Activated naive CD8-positive, alpha-beta T cell treated with anti-CD3 and anti-CD28 coated beads, Interleukin-2, amount 10 ng/mL, durations not matched to agents 7 days and 5 days (primary cell): ENCODE data around the gene QRICH2. TPM values are rescaled to one million over a fixed set of nuclear protein-coding genes. Genes with fewer than 3 reads are reported as not detected.

Source experiments
- ATAC-seq: fragments of 150-1000 bp; cut with Tn5 transposase; one replicate; pipeline ENCODE4 v1.10.0; 2021; ENCODE audit warnings: low read depth, moderate library complexity
- POLR2A ChIA-PET: fragments of 350-600 bp; sonication (Branson Sonifier 250); formaldehyde crosslinking; loops from one replicate; lab custom pipeline; 2021; ENCODE audit warnings: antibody characterized with exemption; lab: Charles Lee
- DNase-seq: peaks from one replicate; pipeline ENCODE4 v3.0.0; 2021
- H3K27ac Mint-ChIP-seq: one replicate; pipeline ENCODE4 v1.8.0; 2022; ENCODE audit warnings: mild to moderate bottlenecking, mixed read lengths
- H3K27me3 Mint-ChIP-seq: one replicate; pipeline ENCODE4 v1.8.0; 2022; ENCODE audit warnings: mild to moderate bottlenecking, moderate library complexity, mixed read lengths
- H3K36me3 Mint-ChIP-seq: one replicate; pipeline ENCODE4 v1.8.0; 2021; ENCODE audit warnings: mild to moderate bottlenecking, mixed read lengths
- H3K4me1 Mint-ChIP-seq: one replicate; pipeline ENCODE4 v1.8.0; 2021; ENCODE audit warnings: mixed read lengths
- H3K4me3 Mint-ChIP-seq: one replicate; pipeline ENCODE4 v1.8.0; 2022; ENCODE audit warnings: mild to moderate bottlenecking, moderate library complexity, mixed read lengths
- H3K9me3 Mint-ChIP-seq: one replicate; pipeline ENCODE4 v1.8.0; 2021; ENCODE audit warnings: mixed read lengths
- total RNA-seq, 2 experiments: library from RNA; stranded (reverse); gene quantifications; one replicate each; pipeline ENCODE4 v1.2.3, GENCODE V29; 2021

Gene QRICH2
- total RNA-seq, 2 experiments from 2014 or later = 3.7 to 4.7 TPM

DNA sequence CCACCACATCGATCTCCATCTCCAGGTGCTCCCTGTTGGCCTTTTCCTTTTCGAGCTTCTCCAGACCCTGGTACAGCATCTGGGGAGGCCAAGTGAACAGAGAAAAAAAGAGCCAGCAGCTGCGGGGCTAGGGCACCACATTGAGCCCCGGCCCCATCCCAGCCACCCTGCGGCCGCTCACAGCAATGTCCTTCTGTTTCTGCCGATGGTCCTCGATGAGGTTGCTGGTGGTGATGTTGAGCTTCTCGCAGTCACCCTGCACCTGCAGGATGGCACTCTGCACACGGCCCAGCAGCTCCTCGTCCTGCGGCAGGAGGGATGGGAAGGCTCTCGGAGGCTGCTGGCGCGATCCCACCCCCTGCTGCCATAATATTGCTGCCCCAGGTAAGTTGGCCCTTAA lies 27.4 kb downstream of the QRICH2 start:
- no peak for DNase-seq
- Mint-ChIP-seq H3K27ac (no peak overlapping the region), H3K27me3 (no peaks in the 10 kb centered on the region), H3K9me3 (no peaks in the 10 kb centered on the region), H3K4me3 (no peak overlapping the region), H3K4me1 (peaks cover 6% of the 10 kb centered on the region), H3K36me3 (peaks cover 1% of the 10 kb centered on the region)
- no peak for ATAC-seq
- POLR2A ChIA-PET = interaction anchor here (0.6 to 24.4 kb wide), 5 partner anchors 9 to 158 kb away, joined by 3 to 1721 read pairs (median 10); partner anchors contain the start of genes RNF157 and UBALD2

DNA sequence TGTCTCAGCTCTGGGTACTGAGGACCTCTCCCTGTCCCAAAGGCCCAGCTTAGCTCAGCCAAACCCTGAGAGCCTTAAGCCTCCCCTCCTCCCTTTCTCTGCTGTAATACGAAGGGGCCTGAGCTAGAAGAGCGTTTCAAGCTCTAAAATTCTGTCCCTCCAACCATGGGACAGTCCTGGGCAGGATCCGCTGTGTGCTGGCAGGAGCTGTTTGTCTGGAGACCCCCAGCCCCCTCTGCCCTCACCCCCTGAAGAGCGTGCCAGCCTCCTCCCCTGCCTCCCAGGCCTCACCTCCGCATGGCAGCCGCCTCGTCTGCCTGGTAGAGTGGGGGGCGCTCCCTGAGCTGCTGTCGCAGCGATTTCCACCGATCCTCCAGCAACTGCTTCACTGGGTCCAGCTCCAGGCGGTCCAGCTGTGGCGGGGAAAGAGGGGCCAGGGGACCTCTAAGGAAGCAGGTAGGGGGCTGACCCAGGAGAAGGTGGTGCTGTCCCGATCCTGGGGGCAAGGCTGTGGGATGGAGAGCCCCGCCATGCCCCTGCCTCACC lies 28.3 kb downstream of the QRICH2 start:
- H3K9me3 Mint-ChIP-seq = no peaks in the 10 kb centered on the region
- H3K27ac Mint-ChIP-seq = peak overlapping the region; percentile 45
- POLR2A ChIA-PET = interaction anchor here (0.5 to 24.4 kb wide), 13 partner anchors 8 to 266 kb away, joined by 3 to 1721 read pairs (median 4); partner anchors contain the start of genes EXOC7, FOXJ1, RNF157 and UBALD2
- no peak for ATAC-seq
- H3K27me3 Mint-ChIP-seq = no peaks in the 10 kb centered on the region
- H3K4me1 Mint-ChIP-seq = peaks cover 10% of the 10 kb centered on the region
- no peak for DNase-seq
- peaks cover 3% of the 10 kb centered on the region for H3K36me3 Mint-ChIP-seq
- H3K4me3 Mint-ChIP-seq = no peak overlapping the region

DNA sequence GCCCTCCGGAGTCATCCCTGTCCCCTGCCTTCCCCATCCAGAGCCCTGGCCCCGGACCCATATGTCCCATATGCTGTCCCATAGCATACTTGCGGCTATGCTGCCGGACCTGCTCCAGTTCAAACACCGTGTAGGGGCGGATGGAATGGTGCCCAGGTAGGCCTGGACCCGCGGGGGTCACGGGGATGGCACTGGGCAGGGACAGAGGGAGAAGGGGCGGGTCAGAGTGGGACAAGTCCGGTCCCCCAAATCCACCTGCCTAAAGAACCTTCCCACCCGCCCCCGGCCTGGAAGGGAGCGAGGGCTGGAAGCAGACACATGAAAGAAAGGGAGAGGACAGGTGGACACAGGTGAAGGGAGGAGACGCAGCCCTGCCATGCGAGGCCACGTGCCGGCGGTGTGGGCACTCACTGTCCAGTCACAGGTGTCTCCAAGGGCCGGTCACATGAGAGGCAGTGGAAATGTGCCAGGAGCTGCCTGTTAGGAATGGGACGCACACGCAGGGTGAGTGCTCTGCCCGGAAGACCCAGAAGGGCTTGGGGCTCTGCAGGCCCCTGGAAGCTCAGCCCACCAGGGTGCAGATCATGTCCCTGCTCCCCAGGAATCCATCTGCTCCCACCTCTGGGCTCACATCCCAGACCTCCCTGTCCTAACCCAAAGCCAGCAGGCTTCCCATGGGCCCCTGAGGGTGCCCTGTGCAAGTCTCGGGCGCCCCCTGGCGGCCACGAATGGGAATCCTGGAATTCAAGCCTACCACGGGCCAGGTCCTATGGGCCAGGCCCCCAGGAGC lies 28.9 kb downstream of the QRICH2 start:
- Mint-ChIP-seq H3K4me1 (peaks cover 15% of the 10 kb centered on the region), H3K36me3 (peaks cover 3% of the 10 kb centered on the region), H3K9me3 (no peaks in the 10 kb centered on the region), H3K4me3 (no peak overlapping the region), H3K27me3 (no peaks in the 10 kb centered on the region), H3K27ac (peak overlapping the region; percentile 45)
- ATAC-seq = peak; percentile 77
- POLR2A ChIA-PET = interaction anchor here (0.5 to 24.4 kb wide), 14 partner anchors 7 to 265 kb away, joined by 3 to 1721 read pairs (median 4); partner anchors contain the start of genes EXOC7, FOXJ1, RNF157 and UBALD2
- DNase-seq = peak; percentile 92

DNA sequence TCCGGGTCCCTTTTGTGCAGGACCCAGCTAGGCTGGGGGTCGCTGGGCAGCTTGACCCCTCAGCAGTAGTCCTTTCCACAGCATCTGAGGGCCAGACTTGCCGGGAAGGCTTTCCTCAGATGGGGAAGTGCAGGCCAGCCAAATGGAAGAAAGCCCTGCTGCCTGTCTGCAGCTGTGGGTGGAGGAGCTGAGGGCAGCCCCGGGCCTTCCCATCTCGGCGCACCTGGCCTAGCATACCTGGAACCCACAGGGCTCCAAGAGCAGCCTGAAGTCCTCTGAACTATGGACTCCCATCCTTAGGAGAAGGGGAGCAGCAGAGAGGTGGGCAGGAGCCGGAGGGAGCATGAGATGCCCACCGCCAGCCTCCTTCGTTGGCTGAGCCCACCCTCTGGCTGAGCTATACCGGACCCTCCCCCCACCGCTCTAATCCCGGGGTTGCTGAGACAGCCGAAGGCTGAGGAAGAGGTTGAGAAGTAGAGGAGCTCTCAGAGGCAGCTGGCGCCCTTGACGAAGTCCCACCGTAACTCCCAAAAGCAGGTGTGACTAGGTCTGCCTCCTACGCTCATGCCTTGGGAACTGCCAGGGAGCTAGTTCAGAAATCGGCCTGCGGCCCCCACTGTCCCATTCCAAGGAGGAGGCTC lies 29.7 kb downstream of the QRICH2 start:
- DNase-seq = no peak
- H3K27ac Mint-ChIP-seq = no peak overlapping the region

DNA sequence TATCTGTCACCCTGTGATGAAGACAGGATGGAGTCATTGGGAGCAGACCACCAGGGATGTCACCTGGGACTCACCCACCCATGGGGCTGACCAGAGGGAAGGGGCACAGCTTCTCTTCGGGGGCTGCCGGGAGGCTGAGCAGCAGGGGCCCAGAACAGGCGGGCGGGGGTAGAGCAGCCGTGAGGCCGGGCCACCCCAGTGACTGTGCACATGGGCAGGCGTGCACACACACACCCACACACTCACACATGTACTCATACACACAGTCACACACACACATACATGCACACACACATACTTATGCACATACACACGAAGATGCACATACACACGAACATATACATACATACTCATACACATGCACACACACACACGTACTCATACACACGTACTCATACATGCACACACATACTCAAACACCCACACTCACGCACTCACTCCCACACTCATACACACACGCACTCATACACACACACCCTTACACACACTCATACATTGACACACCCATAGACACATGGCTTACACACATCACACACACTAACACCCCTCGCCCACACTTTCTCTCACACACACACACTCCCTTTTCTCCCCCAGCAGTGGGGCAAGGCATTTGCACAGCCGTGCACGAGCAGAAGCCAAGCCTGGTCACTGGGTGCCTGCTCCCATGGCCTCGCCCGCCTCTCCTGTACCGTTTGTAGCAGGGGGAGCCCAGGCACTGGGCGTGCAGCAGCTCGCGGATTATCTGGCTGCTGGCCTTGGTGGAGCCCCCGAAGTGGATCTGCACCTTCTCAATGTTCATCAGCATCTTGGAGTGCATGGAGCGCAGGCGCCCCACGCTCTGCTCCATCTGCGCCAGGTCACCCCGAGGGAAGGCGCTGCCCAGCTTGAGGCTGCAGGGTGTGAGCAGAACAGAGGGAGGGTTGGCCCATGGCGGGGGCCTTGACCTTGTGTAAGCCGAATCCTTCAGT lies 30.5 kb downstream of the QRICH2 start:
- POLR2A ChIA-PET = interaction anchor here (0.6 to 26.9 kb wide), 6 partner anchors 26 to 1130 kb away, joined by 4 to 1721 read pairs (median 144); partner anchors contain the start of genes RNF157 and UBALD2
- H3K4me3 Mint-ChIP-seq = no peak overlapping the region
- H3K36me3 Mint-ChIP-seq = peaks cover 3% of the 10 kb centered on the region
- no peaks in the 10 kb centered on the region for H3K9me3 Mint-ChIP-seq
- H3K27ac Mint-ChIP-seq = peak overlapping the region; percentile 52
- ATAC-seq (no peak), DNase-seq (no peak)
- peaks cover 29% of the 10 kb centered on the region for H3K4me1 Mint-ChIP-seq
- no peaks in the 10 kb centered on the region for H3K27me3 Mint-ChIP-seq

More for the DNA sequence above, 29.7 kb downstream of the QRICH2 start:
- no peaks in the 10 kb centered on the region for H3K27me3 Mint-ChIP-seq
- no peak for ATAC-seq
- peaks cover 21% of the 10 kb centered on the region for H3K4me1 Mint-ChIP-seq
- POLR2A ChIA-PET = interaction anchor here (0.5 to 24.4 kb wide), 6 partner anchors 27 to 1130 kb away, joined by 3 to 1721 read pairs (median 5); partner anchors contain the start of genes RNF157 and UBALD2
- no peak overlapping the region for H3K4me3 Mint-ChIP-seq
- H3K9me3 Mint-ChIP-seq = no peaks in the 10 kb centered on the region
- H3K36me3 Mint-ChIP-seq = peaks cover 3% of the 10 kb centered on the region

DNA sequence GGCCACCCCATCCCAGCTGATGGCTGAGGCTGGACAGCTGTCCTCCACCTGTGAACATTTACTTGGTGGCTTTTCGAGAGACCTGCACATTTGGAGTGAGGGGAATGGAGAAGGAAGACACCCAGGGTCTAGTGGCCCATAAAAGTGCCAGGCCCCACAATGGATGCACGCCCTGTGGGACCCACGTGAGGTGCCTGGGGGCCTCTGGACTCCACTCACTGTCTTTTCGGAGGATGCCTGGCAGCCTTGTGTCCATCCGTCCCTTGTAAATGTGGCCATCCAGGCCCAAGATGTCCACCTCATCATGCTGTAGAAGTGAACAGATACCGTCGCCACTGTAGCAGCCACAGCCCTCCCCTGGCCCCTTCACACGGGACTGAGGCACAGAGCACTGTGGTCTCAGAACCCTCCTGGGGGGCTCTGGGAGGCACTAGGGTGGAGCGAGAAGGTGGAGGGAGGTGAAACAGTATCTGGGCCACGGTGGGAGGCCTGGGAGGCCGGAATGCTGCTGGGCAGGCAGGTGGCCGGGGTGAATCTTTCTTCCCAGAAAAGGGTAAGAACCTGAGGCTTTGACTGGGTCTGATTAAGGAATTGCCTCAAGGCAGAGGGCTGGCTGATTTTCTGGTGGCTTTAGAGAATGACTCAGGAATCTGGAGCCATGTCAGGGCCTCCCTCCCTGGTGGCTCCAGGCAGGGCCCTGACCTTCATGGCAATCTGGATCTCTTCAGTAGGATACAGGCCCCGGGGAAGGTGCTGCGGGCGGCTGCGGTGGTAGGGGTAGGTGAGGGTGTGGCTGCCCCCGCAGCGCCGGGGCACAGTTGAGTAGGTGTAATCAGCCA lies 31.4 kb downstream of the QRICH2 start:
- DNase-seq (no peak), ATAC-seq (no peak)
- POLR2A ChIA-PET = interaction anchor here (14.8 to 26.9 kb wide), 4 partner anchors 25 to 153 kb away, joined by 226 to 1721 read pairs (median 714); partner anchors contain the start of genes FOXJ1, RNF157 and UBALD2
- Mint-ChIP-seq H3K36me3 (peaks cover 3% of the 10 kb centered on the region), H3K27me3 (no peaks in the 10 kb centered on the region), H3K4me3 (no peak overlapping the region), H3K9me3 (no peaks in the 10 kb centered on the region), H3K27ac (peak overlapping the region; percentile 69), H3K4me1 (peaks cover 32% of the 10 kb centered on the region)

DNA sequence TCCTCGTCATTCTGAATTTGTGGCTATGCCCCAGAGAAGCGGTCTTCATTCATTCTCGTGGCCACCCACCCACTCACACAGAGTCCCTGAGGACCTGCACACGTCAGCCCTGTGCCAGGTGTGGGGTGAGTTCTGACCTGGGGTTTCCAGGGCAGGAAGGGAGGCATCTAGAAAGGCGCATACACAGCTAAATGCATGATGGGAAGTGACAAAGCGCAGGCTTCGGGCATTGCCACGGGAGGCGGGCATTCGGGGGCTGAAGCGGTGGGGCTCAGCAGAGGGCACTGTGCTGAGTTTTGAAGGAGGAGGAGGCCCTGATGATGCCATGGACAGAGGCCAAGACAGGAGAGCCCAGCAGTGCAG lies 32.0 kb downstream of the QRICH2 start:
- ATAC-seq (no peak), DNase-seq (no peak)
- Mint-ChIP-seq H3K27me3 (no peaks in the 10 kb centered on the region), H3K9me3 (no peaks in the 10 kb centered on the region), H3K36me3 (peaks cover 8% of the 10 kb centered on the region), H3K4me1 (peaks cover 37% of the 10 kb centered on the region), H3K27ac (peak overlapping the region; percentile 69), H3K4me3 (no peak overlapping the region)
- POLR2A ChIA-PET = interaction anchor here (14.8 to 26.9 kb wide), 4 partner anchors 24 to 153 kb away, joined by 226 to 1721 read pairs (median 714); partner anchors contain the start of genes FOXJ1, RNF157 and UBALD2

DNA sequence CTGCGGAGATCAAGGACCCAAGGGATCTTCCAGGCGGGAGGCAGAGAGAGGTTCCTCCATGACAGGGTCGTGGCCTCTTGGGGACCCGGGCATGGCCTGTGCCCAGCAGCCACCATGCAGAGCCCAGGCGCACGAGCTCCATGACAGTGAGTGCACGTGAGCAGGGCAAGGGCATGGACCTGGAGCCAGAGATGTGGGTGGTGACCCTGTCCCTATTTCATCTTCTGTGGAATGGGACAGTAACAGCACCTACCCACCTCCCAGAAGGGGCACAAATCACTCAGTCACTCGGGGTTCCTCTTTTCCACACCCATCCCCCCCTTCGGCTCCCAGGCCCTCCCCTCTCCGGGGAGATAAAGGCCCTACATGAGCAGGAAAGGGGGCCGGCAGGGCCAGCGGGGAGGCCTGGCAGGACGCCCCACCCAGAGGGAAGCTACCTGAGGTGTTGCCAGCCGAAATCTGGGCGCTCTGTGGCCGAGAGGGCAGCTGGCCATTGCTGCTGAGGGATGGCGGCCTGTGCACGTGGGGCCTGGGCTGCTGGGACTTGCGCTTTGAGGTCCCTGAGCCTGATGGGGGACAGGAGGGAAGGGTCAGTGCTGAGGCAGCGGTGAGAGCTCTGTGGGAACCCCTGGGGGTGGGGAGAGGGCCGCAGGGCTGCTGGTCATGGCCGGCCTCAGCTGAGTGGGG lies 32.6 kb downstream of the QRICH2 start:
- POLR2A ChIA-PET = interaction anchor here (14.8 to 26.9 kb wide), 4 partner anchors 24 to 152 kb away, joined by 226 to 1721 read pairs (median 714); partner anchors contain the start of genes FOXJ1, RNF157 and UBALD2
- Mint-ChIP-seq H3K36me3 (peaks cover 13% of the 10 kb centered on the region), H3K4me3 (no peak overlapping the region), H3K4me1 (peaks cover 41% of the 10 kb centered on the region), H3K27ac (peak overlapping the region; percentile 96), H3K27me3 (no peaks in the 10 kb centered on the region), H3K9me3 (no peaks in the 10 kb centered on the region)
- ATAC-seq = no peak
- DNase-seq = no peak

DNA sequence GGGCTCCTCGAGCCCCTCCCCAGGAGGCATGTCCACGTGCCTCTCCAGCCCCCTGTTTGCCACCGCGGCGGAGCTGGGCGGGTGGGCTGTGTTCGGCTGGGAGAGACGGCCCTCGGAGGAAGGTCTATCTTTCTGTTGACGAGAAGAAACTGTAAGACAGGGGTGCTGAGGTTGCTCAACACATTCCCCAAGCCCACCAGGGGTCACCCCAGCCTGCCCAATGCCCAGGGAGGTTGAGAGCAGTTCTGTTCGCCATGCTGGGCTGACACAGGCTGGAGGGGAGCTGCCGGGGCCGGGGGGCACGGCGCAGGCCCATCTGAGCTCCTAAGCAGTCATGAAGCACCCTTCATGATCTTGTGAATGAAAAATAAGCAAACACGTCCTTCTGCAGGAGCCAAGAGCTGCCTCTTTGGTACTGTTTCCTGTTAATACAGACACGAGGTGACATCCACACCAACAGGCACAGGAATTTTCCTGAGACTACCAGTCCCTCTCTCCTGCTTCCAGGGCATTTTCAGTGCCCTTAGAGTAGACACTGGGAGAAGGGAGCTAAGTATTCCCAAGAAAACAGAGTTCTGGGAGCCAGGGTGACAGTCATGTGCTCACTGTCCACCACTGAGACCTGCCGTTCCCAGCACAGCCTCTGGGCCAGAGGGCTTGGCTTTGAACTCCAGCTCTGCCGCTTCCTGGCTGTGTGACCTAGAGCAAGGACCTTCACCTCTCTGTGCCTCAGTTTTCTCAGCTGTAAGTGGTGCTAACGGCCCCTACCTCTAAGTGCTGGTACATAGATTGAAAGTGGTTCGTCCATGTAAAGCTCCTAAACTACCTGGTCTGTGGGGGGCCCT lies 33.7 kb downstream of the QRICH2 start:
- H3K27me3 Mint-ChIP-seq = no peaks in the 10 kb centered on the region
- DNase-seq = peak; percentile 54
- no peaks in the 10 kb centered on the region for H3K9me3 Mint-ChIP-seq
- H3K4me1 Mint-ChIP-seq = peaks cover 46% of the 10 kb centered on the region
- no peak for ATAC-seq
- H3K36me3 Mint-ChIP-seq = peaks cover 21% of the 10 kb centered on the region
- POLR2A ChIA-PET = interaction anchor here (0.6 to 26.9 kb wide), 14 partner anchors 14 to 461 kb away, joined by 3 to 1721 read pairs (median 4); partner anchors contain the start of genes EXOC7, FOXJ1, RNF157 and UBALD2
- peak overlapping the region; percentile 96 for H3K27ac Mint-ChIP-seq
- peak overlapping the region; percentile 87 for H3K4me3 Mint-ChIP-seq

DNA sequence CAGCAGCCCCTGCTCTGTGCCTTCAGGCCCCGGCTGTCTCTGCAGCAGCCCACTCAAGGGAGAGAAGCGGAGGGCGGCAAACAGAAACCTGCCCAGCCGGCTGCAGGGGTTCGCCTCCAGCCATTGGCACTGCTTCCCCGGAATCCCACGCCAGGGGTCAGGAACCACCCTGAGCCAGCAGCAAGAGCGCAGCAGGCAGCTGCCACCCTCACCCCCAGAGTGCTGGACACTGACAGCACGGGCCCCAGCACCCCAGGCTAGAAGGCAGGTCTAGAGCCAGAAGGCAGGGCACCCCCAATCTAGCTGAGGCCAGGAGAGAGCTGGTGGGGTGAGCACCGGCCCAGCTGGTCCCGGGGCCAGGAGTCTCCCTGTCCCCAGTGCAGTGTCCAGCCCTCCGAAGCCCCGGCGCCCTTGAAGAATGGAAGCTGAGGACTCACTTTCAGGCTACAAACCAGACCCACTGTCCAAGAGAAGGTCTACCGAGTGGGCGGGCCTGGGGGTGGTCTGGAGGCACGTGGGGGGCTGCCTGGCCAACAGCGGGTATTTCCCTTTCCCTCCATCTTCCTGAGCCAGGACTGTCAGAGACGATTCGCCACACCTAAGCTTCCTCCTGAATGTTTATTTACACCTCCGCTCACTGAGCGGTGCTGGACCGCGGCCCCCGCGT lies 34.5 kb downstream of the QRICH2 start:
- DNase-seq (peak; percentile 62), ATAC-seq (no peak)
- POLR2A ChIA-PET = interaction anchor here (0.6 to 26.9 kb wide), 13 partner anchors 15 to 462 kb away, joined by 3 to 1721 read pairs (median 7); partner anchors contain the start of genes EXOC7, FOXJ1, RNF157 and UBALD2
- Mint-ChIP-seq H3K4me3 (peak overlapping the region; percentile 87), H3K9me3 (no peaks in the 10 kb centered on the region), H3K36me3 (peaks cover 28% of the 10 kb centered on the region), H3K4me1 (peaks cover 51% of the 10 kb centered on the region), H3K27me3 (no peaks in the 10 kb centered on the region), H3K27ac (peak overlapping the region; percentile 96)
